ENCODE measurements around the gene FAM184B. TPM values are rescaled to one million over a fixed set of nuclear protein-coding genes. Genes with fewer than 3 reads are reported as not detected.

FAM184B gene
- total RNA-seq, 1 experiment from 2014 or later = 0.29 TPM

DNA sequence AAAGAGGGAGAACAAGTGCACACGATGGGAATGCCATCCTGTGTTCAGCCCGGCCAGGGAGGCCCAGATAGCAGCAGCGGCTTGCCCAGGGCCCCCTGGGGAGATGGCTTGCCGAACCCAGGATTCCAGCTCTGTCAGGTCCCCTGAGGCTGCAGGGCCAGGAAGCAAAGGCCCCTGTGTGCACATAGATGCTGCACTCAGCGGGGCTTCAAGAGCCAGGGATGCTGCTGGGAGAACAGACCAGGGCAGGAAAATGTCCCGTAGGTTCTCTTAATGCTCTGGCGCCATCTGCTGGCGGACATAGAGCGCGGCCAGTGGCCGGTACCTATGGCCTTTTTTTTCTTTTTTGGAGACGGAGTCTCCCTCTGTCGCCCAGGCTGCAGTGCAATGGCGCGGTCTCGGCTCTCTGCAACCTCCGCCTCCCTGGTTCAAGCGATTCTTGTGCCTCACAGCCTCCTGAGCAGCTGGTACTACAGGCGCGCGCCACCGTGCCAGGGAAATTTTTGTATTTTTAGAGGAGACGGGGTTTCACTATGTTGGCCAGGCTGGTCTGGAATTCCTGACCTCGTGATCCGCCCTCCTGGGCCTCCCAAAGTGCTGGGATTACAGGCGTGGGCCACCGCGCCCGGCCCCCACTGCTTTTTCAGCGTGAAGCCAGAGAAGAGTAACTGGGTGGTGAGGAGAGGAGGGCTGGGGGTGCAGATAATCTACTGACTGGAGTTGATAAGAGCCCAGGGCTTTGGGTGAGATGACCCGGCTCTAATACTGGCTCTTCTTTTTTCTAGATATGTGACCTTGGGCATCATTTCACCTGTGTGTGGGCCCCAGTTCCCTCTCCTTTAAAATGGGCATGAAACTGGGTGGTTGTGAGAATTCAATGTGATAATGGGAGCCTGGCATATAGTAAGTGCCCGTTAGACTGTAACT is 144.5 kb downstream of the FAM184B start:
- DNase-seq (ENCODE audit: low read depth) = peak; percentile 69

DNA sequence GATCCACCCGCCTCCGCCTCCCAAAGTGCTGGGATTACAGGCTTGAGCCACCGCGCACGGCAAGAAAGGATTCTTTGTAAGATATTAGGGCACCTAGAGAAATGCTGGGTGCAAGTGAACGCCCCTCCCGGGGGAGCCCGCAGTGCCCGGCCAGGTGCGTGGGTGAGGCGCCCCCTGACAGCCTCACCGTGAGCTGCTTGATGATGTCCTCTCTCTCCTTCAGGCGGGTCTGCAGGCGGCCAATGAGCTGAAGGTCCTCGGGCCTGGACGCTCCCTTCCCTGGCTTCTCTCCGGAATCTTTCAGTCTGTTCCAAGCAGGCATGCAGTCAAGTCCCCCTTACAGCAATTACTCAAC is 145.1 kb downstream of the FAM184B start:
- no peak for DNase-seq (ENCODE audit: low read depth)

DNA sequence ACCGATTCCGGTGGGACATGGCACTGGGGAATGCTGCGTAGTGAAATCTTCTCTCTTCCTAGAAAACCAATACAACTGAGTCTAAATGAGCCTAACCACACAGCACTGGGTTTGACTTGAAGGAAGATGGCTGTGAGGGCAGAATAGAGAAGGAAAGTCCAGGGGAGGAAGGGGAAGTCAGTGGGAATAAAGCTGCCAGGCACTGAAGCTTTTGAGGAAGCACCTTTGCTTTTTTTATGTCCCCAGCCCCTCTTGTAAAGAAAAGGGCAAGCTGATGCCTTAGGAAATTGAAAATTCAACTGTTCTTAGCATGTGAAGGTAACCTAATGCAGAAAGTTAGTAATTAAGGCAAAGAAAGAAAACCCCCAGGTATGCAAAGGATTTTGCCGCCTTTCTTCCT is 146.4 kb downstream of the FAM184B start:
- DNase-seq (ENCODE audit: low read depth) = no peak

DNA sequence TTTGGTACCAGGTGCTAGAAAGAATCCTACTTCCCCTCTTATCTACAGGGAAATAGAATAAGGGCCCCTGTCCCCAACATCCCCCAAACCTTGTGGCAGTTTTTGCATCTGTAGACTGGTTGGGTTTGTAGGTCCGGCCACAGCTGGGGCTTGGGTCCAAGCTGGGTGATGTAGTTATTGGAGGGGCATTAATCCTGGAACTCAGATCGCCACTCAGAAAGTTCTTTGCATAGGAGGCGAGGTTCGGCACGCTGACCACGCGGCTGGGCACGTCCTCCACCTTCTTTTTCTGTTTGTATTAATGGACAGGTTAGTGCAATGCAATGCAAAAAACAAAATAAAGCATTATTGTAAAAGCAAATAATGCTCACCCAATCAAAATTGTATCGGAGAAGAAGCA is 147.8 kb downstream of the FAM184B start:
- no peak for DNase-seq (ENCODE audit: low read depth)

DNA sequence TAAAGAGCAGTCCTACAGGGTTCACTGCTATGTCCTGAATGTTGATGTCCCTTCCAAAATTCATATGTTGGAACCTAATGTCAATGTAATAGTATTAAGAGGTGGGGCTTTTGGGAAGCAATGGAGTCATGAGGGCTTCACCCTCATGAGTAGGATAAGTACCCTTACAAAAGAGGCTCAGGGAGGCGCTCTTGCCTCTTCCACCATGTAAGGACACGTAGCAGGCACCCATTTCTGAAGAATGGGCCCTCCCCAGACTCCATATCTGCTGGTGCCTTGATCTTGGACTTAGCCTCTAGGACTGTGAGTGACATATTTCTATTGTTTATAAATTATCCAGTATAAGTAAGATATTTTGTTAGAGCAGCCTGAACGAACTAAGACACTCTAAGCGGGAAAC is 151.2 kb downstream of the FAM184B start:
- DNase-seq (ENCODE audit: low read depth) = no peak

DNA sequence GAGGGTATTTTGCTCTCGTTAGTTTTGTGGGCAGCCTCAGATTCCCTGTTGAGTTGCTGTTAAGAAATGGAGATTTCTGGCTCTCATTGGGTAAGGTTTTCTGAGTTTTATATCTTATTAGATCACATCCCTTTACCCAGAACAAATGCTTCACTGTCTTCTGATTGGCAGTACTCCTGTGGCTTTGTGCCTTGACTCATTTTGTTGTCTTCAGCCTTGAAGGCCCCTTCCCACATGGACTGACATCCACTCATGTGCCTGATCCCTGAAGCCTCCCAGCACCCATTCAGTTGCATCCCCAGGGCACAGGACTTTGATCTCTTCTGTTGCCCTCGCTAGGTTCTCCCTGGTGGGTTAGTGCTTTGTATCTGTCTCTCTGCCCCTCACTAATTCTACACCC is 156.6 kb downstream of the FAM184B start:
- DNase-seq (ENCODE audit: low read depth) = no peak

DNA sequence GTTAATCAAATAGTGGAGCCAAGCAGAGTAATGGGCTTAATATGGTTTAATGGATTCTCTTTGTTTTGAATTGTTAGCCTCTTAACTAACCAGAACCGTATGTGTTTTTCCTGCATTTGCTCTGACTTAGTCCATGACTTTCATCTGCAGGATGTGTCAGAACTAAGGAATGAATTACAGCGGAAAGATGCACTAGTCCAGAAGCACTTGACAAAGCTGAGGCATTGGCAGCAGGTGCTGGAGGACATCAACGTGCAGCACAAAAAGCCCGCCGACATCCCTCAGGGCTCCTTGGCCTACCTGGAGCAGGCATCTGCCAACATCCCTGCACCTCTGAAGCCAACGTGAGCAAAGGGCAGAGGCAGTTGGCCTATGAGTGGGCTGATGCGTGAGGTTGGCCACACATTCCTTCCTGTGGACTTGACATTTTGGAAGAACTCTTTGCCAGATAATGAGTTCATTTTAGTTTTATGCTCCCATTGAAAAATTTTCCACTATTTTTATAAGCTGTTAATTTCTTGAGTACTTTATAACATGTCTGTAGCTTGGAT is 157.9 kb downstream of the FAM184B start:
- no peak for DNase-seq (ENCODE audit: low read depth)

DNA sequence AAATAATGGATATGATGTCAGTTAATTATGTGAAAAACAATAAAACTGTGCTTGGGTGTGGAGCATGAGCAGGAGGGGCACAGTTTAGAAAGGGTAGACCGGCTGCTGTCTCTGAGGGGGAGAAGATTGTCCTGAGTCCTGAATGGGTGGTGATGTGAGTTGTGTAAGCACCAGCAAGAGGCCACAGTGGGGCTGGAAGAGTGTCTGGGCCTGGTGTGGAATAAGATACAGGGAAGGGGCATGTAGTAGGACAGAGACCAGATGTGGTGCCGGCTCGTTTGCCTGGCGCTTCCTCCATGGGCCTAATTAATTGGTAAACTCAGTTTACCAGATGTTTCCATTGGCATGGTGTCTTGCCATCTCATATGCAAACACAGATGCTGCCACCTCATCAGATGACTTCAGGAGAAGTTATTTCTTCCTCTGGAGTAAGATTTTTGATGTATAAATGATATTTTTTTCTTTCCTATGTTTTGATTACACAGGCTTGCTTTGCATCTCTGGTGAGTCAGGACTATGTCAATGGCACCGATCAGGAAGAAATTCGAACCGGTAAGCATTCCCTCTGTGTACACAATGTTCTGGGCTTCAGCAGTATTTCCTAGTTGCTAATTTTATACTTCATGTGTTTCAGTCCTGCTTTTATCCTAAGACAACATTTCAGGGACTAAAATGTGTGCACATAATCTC is 161.9 kb downstream of the FAM184B start:
- no peak for DNase-seq (ENCODE audit: low read depth)

DNA sequence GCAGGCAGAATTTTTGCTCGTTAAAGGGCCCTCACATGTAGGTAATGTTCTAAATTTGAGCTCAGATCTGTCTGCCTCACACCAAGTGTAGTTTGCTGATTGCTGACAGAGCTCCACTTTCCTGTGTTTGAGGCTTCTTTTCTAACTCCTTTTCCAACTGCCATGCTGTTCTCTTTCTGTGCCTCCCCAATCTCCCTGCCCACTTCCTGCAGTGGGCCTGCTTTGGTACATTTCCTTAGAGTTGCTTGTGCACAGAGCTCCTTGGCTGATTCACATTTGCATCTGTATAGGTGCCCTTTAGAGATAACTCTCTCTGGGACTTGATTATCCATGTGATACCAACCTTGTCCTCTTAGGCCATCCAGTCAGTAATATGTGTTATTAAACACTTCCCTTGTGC is 162.5 kb downstream of the FAM184B start:
- no peak for DNase-seq (ENCODE audit: low read depth)

DNA sequence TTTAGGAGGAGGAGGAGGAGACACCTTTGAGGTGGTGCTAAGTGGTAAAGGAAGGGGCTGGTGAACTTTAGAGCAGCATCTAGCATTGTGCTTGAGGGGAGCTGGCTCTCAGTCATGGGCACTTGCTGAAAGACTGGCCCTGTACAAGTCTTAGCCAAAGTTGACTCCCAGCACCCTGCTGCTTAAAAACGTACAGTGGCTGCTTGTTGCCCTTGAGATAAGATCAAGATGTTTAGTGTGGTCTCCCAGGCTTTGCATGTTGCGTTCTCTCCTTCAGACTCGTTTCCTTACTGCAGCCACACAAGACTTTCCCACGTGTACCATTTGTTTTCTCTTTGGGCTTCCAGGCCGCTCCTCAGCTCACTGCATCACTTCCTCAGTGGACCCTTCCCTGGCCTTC is 165.1 kb downstream of the FAM184B start:
- no peak for DNase-seq (ENCODE audit: low read depth)

DNA sequence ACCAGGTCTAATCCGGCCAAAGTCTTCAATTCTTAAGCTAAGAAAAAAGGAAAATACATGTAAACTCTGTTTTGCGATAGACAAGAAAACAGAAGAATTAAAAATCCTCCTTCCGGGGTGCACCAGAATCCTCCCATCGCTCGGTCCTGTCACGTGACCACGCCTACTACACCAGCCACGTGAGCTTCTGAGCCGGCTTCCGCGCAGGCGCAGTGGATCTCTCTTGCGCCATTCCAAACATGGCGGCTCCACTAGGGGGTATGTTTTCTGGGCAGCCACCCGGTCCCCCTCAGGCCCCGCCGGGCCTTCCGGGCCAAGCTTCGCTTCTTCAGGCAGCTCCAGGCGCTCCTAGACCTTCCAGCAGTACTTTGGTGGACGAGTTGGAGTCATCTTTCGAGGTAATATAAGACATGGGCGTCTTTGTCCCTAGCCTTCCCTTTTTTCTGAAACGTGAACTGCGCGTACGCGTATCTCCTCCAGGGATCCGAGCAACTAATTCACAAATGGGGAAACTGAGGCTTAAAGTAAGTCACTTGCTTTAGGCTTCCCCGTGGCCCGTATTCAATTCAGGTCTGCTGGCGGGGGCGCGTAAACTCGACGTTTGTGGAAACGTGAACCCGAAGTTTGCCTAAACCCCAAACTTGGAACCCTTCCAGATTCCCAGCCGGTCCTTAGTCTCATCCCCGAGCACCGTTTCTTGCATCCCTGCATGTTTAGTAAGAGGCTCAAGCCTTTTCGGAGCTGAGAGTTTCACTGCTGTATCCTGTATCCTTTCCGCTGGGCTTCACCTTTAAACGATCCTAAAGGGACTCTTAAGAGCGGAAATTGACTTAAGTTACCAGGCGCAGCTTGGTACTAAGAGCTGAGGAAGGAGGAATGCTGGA is 166.8 kb downstream of the FAM184B start, which contains the start of gene MED28:
MED28 (plus strand) TSS at position 226 of the 884 bp plus-strand sequence; CDS start at position 240, 14 bp downstream.
- peak; percentile 96 for DNase-seq (ENCODE audit: low read depth)

DNA sequence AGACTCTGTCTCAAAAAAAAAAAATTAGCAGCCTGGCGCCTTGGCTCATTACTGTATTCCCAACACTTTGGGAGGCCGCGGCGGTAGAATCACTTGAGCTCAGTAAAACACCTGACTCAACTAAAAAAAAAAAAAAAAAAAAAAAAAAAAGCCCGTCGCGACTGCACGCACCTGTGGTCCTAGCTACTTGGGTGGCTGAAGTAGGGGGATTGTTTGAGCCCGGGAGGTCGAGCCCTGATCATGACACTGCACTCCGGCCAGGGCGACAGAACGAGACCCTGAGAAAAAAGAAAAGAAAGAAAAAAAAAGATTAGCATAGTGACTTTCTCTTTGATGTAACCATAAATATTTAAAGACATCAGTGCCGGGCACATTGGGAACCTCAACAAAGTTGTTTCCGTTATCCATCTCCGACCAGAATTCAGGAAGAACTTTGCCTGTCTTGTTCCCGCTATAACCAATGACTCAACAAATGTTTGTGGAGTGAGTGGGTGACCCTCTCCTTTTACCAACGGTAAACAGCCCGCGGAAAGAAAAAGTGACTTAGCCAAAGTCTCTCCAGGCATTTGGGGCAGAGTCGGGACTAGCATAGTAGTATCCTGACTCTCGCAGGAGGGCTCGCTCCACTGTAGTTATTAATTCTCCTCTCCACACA is 167.5 kb downstream of the FAM184B start:
- peak; percentile 61 for DNase-seq (ENCODE audit: low read depth)

DNA sequence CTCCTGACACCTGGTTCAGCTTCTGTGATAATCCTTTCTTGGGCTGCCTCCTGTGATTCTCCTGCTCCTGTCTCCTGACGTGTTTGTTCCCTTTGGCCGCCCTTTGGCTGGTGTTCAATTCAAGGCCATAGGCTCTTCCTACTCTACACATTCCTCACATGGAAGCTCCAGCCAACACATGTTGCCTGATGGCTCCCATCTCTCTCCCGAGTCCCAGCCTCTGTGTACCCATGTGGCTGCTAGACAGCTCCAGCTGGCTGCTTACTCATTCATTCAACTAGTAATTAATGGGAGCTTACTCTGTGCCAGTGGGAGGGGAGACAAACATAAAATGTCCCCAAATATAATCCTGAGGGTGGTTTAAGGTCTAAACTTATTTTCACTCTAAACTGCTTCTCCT is 176.2 kb downstream of the FAM184B start:
- no peak for DNase-seq (ENCODE audit: low read depth)

DNA sequence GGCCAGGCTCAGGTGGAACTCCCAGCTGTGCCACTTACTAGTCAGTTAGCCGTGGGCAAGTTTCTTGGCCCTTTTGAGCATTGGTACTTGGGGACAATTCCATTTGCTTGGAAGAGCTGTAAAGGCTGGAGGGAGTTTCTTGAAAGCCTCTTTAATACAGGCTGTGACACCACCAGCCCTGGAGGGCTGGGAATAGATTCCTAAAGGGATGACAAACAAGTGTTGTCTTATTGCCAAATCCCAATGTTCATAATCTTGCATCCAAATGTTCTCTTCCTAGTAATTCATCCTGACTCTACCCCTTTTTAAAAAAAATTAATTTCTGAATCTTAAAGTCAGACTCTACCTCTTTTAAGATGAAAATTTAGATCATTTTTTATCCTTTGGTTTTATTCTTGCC is 181.6 kb downstream of the FAM184B start:
- DNase-seq (ENCODE audit: low read depth) = no peak

DNA sequence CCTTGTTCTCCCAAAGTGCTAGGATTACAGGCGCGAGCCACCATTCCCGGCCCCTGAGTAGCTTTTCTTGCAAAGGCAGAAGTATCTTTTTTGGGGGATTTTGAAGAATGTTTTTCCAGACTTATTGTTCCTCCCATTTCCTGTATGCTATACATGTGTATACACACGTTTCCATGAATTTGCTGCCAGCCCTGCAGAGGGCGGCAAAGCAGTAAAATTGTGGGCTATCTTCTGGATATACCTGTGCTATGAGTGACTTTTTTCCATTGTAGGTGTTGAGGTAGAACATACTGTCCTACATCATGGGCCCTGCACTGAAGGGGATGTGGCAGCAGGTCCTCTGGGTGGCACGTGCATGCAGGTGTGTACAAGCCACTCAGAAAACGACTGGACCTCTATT is 183.9 kb downstream of the FAM184B start:
- DNase-seq (ENCODE audit: low read depth) = peak; percentile 11

DNA sequence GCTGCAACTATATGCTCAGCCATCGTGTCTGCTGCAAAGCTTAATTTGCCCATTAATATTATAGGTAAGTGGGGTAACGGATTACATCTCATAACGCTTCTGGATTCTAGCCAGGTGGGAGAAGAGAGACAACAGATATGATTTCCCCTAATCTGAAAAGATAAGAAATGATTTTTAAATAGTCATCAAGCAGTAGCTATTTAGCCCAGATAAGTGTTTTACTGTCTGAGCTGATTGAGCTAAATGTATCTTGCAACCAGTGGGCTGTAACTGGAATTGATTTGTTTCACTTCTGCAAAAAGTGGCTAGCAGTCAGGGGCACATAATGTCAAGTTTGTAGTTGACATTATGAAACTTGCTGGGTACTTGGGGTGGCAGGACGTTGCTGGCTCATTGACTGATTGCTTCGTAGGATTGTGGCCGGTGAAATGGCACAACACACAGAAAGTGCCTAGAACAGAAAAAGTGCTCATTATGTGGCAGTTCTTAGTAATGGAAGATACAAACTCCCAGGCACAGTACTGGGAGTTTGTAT is 185.9 kb downstream of the FAM184B start:
- DNase-seq (ENCODE audit: low read depth) = no peak

DNA sequence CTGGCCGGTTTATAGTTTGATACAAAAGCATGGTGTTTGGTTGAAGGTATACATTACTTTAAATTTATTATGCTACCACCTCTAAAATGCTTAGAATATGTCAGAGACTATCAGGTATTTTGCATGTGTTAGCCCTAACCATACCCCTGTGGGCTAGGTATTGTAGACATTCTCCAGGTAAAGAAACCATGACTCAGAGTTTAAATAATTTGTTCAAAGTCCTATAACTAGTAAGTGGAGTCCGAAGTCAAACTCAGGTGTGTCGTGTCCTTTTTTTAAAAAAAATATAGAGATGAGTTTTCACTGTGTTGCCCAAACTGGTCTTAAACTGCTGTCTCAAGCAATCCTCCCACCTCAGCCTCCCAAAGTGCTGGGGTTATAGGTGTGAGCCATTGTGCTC is 192.1 kb downstream of the FAM184B start:
- DNase-seq (ENCODE audit: low read depth) = no peak

DNA sequence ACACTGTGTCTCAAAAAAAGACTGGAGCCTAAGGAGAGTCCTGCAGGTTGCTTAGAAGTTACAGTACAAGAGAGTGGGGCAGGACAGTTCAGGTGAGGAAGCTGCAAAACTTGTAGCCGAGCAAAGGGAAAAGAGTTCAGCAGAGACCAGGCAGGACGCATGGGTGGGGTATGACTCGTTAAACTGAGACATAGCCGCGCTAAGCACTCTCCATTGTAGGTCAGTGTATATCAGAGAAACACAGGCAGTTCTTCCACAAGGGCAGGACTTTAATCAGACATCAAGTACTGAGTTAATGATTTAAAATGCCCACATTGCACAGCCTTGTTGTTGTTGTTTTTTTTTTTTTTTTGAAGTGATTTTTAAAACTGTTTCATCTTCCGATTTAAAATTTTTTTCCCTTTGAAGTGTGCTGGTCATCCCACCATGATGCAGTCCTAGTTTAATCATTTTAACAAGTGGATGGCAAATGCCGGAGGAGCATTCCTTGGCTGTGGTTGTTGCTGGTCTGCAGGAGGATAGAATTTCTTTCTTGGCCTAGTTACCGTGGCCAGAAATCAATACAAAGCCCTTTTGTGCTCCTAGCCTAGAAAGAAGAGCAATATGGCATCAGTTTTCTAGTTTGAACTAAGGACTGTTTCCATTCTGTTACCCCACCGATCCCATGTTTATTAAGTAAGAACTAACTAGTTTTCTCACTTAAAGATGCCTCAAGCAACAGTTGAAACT is 194.2 kb downstream of the FAM184B start:
- no peak for DNase-seq (ENCODE audit: low read depth)

DNA sequence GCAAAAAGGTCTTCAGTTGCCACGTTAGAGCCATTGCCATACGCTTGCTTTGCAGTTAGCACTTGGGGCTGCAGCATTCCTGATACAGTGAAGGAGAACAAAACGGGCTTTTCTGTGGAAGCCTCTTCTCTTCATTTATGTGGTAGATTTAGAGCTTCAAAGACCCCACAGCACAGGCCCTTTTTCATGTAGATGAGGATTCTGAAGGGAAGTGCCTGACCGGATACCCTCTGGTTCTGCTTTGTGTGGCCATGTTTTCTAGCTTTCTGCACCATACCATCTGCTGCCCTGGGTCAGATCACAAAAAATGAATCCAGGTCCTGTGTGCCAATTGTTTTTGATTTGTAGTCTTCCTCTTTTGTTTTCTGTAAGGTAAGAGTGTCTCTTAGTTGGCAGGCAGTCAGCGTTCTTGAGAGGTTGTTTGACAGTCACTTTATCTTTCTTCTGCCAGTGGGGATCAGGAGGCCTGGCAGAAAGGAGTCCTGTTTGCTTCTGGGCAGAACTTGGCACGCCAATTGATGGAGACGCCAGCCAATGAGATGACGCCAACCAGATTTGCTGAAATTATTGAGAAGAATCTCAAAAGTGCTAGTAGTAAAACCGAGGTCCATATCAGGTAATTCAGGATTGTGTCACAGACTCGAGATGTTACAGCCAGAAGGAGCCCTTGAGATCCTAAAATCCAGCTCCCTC is 196.8 kb downstream of the FAM184B start:
- no peak for DNase-seq (ENCODE audit: low read depth)

DNA sequence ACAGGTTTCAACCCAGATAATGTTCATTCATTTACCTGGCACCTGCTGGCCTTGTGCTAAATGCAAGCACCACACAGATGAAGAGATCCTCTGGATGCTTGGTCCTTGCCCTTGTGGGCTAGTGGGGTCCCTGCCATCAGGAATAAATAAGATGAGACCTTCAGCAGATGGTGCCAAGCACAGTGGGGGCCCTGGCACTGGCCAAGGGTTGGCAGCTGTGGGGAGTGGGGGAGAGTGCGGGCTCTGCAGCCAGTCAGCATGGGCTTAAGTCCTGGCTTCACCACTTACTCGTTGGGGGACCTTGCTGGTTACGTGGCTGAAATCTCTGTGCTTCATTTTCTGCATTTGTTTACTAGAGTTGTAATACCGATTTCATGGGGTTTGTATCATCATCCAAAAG is 197.5 kb downstream of the FAM184B start:
- no peak for DNase-seq (ENCODE audit: low read depth)

Data from Daoy (cell line).